ENCODE data around the gene MTCL3.

DNA sequence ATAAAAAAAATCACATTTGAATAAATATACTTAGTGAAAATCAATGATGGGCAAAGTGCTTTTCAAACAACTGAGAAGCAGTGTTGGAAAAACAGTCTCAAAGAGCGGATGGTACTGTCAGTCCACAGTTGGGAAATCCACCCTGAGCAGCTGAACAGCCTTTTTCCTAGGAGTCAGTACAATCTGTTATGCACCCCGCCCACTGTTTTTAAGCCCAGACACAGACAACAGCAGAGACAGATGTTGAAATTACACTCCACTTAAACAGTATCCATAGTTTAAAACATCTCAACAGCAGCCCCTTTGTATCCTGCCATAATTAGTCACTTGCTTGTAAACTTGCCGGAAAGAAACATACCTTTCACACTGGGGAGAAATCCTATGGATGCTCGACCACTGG, 60.3 kb downstream of the MTCL3 start:
- TF ChIP-seq, protein P1, sequence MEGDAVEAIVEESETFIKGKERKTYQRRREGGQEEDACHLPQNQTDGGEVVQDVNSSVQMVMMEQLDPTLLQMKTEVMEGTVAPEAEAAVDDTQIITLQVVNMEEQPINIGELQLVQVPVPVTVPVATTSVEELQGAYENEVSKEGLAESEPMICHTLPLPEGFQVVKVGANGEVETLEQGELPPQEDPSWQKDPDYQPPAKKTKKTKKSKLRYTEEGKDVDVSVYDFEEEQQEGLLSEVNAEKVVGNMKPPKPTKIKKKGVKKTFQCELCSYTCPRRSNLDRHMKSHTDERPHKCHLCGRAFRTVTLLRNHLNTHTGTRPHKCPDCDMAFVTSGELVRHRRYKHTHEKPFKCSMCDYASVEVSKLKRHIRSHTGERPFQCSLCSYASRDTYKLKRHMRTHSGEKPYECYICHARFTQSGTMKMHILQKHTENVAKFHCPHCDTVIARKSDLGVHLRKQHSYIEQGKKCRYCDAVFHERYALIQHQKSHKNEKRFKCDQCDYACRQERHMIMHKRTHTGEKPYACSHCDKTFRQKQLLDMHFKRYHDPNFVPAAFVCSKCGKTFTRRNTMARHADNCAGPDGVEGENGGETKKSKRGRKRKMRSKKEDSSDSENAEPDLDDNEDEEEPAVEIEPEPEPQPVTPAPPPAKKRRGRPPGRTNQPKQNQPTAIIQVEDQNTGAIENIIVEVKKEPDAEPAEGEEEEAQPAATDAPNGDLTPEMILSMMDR (conservative IDR thresholded peaks at IDR 0.05; ENCODE audit: low read length): no peak
- no peak for TF ChIP-seq EZH2phosphoT487 (IDR thresholded peaks at IDR 0.05; ENCODE audit: borderline replicate concordance, low read depth, low read length)

All from OCI-LY7 (cell line).